Keratinocyte (primary cell): ENCODE results near the gene TSPAN16.

Source experiments
- CTCF ChIP-seq, 3 experiments: IDR thresholded peaks in 1 of 3; conservative IDR thresholded peaks in 1 of 3; optimal IDR thresholded peaks in 1 of 3; 2 replicates in 2 of 3; 3 replicates in 1 of 3; pipeline versions ENCODE3 to v1.5.1; 2011; ENCODE audit warnings: low read length in 3 of 3, mild to moderate bottlenecking in 3 of 3, moderate library complexity in 2 of 3, control low read depth in 1 of 3, inconsistent platforms in 1 of 3; ENCODE audit not compliant: insufficient read depth in 2 of 3; ENCODE audit errors: extremely low read depth in 1 of 3
- EZH2 ChIP-seq: IDR thresholded peaks from one replicate; pipeline ENCODE4 v1.6.1; 2012; ENCODE audit warnings: inconsistent platforms, mild to moderate bottlenecking, low read length, moderate library complexity

GRCh38 chr19:11295180-11295579, 780 bp upstream of the TSPAN16 start:
- TF ChIP-seq CTCF (optimal IDR thresholded peaks at IDR 0.05 in 1 of 3, IDR thresholded peaks at IDR 0.05 in 1 of 3, conservative IDR thresholded peaks at IDR 0.05 in 1 of 3; ENCODE audit: extremely low read depth in 1 of 3, insufficient read depth in 2 of 3, low read length in 3 of 3) (no peak), EZH2 (no peak)
